Measurements from ENCODE around the gene PIGL.
"Not testable (repeated sequence)": the region's sequence is repeated elsewhere in the genome, so short reads cannot be mapped to it uniquely, and the experiment has no call there.

Gene PIGL

GRCh38 chr17:16306211-16306610, 89.2 kb downstream of the PIGL start:
- no peak for DNase-seq (ENCODE audit: low read depth in 2 of 2)

GRCh38 chr17:16312061-16312460, 95.1 kb downstream of the PIGL start:
- not testable (repeated sequence) for DNase-seq (ENCODE audit: low read depth in 2 of 2)

DNA sequence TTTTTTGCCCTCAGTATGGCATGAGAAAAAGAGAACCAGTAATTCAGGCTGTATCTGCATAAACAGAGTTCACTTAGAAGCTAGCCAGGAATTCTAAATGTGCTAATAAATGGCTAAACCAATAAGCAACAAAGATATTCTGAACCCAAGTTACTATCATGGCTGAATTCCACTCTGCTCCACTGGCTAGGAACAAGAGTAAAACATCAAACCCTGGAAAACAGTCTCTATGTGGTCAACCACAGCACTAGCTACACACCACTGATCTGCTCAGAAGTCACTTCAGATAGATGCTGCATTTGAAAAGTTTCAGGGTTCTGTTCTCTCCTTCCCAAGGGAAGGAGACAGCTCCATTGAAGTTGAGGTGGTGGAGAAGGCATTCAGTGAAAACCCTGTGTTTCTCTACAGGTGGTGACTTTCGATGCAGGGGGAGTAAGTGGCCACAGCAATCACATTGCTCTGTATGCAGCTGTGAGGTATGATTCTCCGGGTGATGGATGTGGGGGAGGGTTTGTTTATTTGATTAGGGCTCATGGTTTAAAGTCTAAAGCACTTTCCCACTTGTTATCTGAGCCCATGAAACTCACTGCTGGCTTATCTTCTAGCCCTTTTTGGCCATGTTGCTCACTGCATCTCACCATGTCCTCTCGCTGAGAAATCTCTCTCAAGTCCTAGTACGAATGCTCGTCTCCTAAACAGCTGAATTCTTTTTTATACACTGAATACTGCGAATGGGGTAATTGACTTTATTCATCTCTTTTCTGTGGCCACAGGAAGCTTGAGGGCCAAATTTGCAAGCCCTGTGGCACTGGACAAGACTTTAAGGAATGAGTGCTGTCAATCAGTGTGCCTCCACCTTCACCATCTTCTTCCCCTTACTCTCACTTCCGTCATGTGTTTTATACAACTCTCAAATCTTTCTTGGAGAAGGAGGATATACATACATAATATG, 96.4 kb downstream of the PIGL start:
- no peak for DNase-seq (ENCODE audit: low read depth in 2 of 2)

- DNase-seq (ENCODE audit: low read depth in 2 of 2): no peak
Measured at GRCh38 chr17:16314189-16314588, 97.2 kb downstream of the PIGL start.

DNA sequence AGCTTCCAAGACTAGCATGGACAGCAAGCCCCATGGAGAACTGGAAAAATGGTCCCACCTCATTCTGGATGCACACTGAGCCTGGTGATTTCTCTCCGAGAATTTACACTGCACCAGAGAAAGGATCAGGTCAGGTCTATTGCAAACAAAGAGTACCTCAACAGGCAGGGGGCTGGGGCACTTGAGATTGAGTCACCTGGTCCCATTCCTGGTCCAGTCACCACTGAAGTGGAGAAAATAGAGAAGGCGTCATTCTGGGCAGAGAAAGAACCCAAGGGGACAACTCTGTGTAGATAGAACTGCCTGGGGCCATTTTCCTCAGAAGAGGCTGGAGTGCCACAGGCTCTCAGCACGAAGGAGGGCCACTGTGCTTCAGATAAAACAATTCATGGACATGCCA, 97.8 kb downstream of the PIGL start:
- no peak for DNase-seq (ENCODE audit: low read depth in 2 of 2)

DNA sequence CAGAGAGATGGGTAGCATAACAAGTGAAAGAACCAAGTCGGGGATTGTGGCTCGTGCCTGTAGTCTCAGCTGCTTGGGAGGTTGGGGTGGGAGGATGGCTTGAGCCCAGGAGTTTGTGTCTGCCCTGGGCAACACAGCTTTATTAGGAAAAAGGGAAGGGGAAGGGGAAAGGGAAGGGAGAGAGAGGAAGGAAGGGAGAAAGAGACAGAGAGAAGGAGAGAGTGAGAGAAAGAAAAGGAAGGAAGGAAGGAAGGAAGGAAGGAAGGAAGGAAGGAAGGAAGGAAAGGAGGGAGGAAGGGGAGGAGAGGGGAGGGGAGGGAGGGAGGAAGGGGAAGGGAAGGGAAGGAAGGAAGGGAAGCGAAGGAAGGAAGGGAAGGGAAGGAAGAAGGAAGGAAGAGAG, 103.0 kb downstream of the PIGL start:
- no peak for DNase-seq (ENCODE audit: low read depth in 2 of 2)

DNA sequence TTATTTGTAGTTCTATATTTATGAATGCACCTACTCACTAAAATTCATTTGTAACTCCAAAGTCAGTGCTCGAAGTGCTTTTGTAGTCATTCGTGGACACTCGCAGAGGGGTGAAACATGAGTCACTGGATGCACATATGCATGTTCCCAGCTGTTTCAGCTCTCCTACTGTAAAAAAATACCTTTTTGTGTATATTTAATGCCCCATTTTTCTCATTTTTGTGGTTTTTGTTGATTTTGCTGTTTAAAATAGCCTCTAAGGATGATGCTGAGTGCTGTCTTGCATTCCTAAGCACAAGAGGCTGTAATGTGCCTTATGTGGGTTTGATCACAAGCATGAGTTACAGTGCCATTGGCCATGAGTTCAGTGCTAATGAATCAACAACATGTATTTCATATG, 105.6 kb downstream of the PIGL start:
- DNase-seq (ENCODE audit: low read depth in 2 of 2): no peak

DNA sequence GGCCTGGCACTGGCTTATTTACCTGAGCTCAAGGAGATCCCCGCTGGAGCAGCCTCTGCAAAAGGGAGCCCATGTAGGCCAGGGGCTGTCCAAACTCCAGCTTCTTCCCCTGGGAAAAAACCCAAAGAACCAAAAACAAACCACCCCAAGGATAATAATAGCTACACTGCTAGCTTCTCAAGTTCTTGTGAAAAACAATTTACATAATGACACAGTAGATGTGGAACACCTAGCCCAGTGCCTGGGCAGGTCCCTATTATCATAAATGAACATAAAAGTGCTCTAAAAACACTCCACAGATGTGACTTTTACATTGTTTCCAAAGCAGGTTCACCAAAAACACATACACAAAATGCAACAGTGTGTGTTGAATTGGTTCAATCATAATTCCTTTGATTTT, 109.0 kb downstream of the PIGL start:
- DNase-seq (ENCODE audit: low read depth in 2 of 2): no peak

DNA sequence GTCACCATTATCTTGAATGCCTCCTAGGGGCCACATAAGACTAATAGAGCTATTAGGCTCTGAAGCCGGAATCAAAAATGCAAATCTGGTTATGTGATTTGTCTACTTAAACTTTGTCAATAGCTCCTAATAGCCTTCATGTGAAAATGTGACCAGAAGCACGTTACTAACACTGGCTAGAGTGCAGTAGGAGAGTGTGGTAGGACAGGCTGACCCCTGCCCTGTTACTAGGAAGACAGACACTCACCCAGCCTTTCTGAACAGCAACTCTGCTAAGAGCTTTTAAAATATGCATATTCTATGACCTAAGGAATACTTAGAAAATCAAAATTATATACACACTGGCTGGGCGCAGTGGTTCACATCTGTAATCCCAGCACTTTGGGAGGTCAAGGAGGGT, 110.0 kb downstream of the PIGL start:
- DNase-seq (ENCODE audit: low read depth in 2 of 2): no peak

GRCh38 chr17:16328997-16329396, 112.0 kb downstream of the PIGL start:
- DNase-seq (ENCODE audit: low read depth in 2 of 2): no peak

DNA sequence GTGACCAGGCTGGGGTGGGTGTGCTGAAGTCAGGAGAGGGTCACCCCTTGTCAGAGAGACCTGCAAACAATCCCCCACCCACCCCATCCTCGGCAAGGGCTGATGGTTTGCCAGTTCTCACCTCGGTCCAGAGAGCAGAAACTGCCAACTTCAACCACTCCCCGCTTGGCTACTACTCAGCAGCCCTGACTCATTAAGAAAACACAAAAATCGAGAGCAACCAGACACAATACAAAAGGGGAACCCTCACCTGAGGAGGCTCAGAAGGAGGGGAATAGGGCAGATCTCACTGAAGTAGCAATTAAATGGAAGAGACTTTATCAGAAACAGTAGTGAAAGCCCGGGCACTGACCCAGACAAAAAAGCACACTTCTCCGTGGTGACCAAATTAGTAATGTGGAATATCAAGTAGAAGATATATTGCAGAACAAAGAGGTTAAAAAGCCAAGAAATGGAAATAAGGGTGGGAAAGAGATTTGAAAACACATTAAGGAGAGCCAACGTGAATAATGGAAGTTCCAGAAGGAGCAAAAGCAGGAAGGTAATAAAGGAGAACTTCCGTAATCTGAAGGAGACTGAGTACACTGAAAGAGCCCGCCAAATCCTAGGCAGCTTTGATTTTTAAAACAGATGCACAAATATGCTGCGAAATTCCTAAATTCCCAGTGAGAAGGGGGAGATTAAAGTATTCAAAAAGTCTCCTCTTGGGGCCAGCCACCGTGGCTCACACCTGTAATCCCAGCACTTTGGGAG, 112.7 kb downstream of the PIGL start:
- no peak for DNase-seq (ENCODE audit: low read depth in 2 of 2)

DNA sequence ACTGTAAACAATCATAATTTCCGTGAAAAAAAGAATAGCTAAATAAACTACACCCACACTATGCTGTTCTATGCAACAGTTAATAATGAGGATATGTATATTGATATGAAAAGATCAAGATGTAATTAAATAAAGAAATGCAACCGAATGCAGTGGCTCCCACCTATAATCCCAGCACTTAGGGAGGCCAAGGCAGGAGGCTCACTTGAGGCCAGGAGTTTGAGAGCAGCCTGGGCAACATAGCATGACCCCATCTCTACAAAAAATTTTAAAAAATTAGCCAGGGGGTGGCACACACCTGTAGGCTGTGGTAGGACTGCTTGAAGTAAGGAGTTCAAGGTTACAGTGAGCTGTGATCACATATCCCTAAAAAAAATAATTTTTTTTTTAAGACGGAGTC, 121.4 kb downstream of the PIGL start:
- no peak for DNase-seq (ENCODE audit: low read depth in 2 of 2)

GRCh38 chr17:16339402-16339801, 122.4 kb downstream of the PIGL start:
- no peak for DNase-seq (ENCODE audit: low read depth in 2 of 2)

- DNase-seq (ENCODE audit: low read depth in 2 of 2): no peak
Measured at GRCh38 chr17:16339959-16340358, 122.9 kb downstream of the PIGL start.

- no peak for DNase-seq (ENCODE audit: low read depth in 2 of 2)
Measured at GRCh38 chr17:16342979-16343378, 126.0 kb downstream of the PIGL start.

- no peak for DNase-seq (ENCODE audit: low read depth in 2 of 2)
Measured at GRCh38 chr17:16343569-16343968, 126.6 kb downstream of the PIGL start.

DNA sequence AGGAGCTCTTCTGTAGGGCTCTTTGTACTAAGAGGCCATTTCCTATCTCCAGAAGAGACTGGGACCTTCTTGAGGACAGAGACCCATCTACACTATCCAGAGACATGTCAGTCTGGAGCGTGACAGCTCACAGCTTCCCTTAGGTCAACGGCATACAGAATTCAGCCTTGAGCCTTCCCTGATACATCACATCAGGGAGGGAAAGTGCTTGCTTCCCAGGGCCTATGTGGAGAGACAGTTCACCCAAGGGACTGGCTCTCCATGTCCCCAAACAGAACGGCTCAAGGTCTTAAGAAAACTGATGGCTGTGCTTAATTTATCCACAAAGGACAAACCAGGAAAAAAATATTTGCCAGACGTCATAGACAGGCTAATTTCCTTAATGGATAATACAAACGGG, 128.6 kb downstream of the PIGL start:
- no peak for DNase-seq (ENCODE audit: low read depth in 2 of 2)

DNA sequence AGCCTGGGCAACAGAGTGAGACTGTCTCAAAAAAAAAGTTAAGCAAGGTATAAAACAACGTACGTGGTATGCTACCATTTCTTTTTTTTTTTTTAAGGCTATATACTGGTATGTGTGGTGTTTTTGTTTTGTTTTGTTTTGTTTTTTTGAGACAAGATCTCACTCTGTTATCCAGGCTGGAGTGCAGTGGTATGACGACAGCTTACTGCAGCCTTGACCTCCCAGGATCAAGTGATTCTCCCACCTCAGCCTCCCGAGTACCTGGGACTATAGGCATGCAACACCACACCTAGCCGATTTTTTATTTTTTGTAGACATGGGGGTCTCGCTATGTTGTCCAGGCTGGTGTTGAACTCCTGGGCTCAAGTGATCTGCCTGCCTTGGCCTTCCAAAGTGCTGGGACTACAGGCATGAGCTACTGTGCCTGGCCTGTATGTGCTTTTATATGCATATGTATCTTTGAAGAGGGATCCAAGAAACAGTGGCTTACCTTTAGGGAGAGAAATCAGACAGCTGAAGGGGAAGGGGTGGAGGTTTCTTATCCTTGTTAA, 129.8 kb downstream of the PIGL start:
- no peak for DNase-seq (ENCODE audit: low read depth in 2 of 2)

- DNase-seq (ENCODE audit: low read depth in 2 of 2): no peak
Measured at GRCh38 chr17:16348586-16348985, 131.6 kb downstream of the PIGL start.

- peak in 1 of 2 donors; percentile 5 for DNase-seq (ENCODE audit: low read depth in 2 of 2)
Measured at GRCh38 chr17:16349431-16349830, 132.4 kb downstream of the PIGL start.

DNA sequence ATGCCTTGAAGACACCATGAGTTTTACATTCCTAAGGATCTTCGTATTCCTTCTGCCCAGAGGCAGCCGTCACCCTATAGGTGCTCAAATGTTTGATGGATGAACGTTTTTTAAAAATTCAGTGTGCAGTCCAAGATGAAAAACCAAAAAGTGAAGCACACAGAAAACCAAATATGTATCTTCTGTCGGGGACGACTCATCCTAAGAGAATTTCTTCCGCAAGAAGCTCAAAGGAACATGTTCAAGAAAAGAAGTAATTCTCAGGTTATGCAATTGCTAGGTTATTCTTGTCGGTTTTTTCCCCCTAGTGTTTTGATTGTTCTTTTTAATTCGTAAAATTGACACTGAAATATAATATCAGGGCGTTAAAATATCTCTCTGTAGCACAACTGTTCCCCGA, 134.8 kb downstream of the PIGL start:
- DNase-seq (ENCODE audit: low read depth in 2 of 2): no peak

DNA sequence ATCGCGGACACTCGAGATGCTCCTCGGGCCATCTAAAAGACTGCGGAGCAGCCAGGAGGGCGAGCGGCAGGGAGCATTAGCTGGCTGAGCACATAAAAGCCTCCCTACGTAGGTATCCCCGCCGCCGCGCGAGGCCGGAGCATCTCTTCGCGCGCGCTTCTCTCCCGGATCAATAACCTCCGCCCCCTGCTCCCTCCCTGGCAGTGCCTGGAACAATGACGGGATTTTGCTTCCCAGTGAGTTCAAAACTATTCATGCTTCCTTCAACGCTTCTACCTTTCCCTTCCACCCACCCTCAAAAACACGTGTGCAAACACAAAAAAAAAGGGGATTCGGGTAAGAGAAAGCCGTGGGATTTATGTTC, 135.3 kb downstream of the PIGL start:
- DNase-seq (ENCODE audit: low read depth in 2 of 2): peak; percentile 6 to 36
